ENCODE measurements around the gene SLC43A1.

GRCh38 chr11:57473285-57473841 lies 42.1 kb downstream of the SLC43A1 start:
- no peak for TF ChIP-seq CTCF (conservative IDR thresholded peaks at IDR 0.05; ENCODE audit: low read depth, low read length)
- TF ChIP-seq POLR2A (IDR thresholded peaks at IDR 0.05; ENCODE audit: low read depth, low read length), result no peak
- no peak for TF ChIP-seq FOS (IDR thresholded peaks at IDR 0.05; ENCODE audit: low read depth, low read length)
- TF ChIP-seq RAD21 (IDR thresholded peaks at IDR 0.05; ENCODE audit: low read length), result no peak
- TF ChIP-seq NFE2L2 (IDR thresholded peaks at IDR 0.05; ENCODE audit: low read depth, low read length), result no peak
- TF ChIP-seq SMC3 (IDR thresholded peaks at IDR 0.05; ENCODE audit: low read depth, low read length), result no peak
- TF ChIP-seq CHD1 (IDR thresholded peaks at IDR 0.05; ENCODE audit: low read depth, low read length), result no peak
- no peak for TF ChIP-seq ELK1 (IDR thresholded peaks at IDR 0.05; ENCODE audit: borderline replicate concordance, low read depth, low read length)
- TF ChIP-seq MXI1 (IDR thresholded peaks at IDR 0.05; ENCODE audit: borderline replicate concordance, low read depth, low read length), result no peak
- TF ChIP-seq CEBPB (IDR thresholded peaks at IDR 0.05; ENCODE audit: low read depth, low read length), result no peak
- TF ChIP-seq RFX5 (IDR thresholded peaks at IDR 0.05; ENCODE audit: low read depth, low read length), result no peak
- no peak for TF ChIP-seq RCOR1 (IDR thresholded peaks at IDR 0.05; ENCODE audit: insufficient replicate concordance, low read length)
- no peak for TF ChIP-seq USF2 (IDR thresholded peaks at IDR 0.05; ENCODE audit: low read depth, low read length)
